Neural crest cell (in vitro differentiated cells): ENCODE results near the gene ZBTB45. TPM values are rescaled to one million over a fixed set of nuclear protein-coding genes. Genes with fewer than 3 reads are reported as not detected.

ENCODE experiments used
- DNase-seq: peaks from one replicate; pipeline ENCODE4 v3.0.0; 2021; ENCODE audit warnings: low read depth, mixed read lengths, low spot score
- H3K27ac Mint-ChIP-seq: one replicate; pipeline ENCODE4 v1.8.0; 2021; ENCODE audit warnings: mild to moderate bottlenecking, mixed read lengths; ENCODE audit not compliant: unreplicated experiment
- H3K27me3 Mint-ChIP-seq: 2 replicates; pipeline ENCODE4 v1.8.0; 2021; ENCODE audit warnings: low read depth, mild to moderate bottlenecking, mixed read lengths
- H3K36me3 Mint-ChIP-seq: 2 replicates; pipeline ENCODE4 v1.8.0; 2021; ENCODE audit warnings: low read depth, mild to moderate bottlenecking, mixed read lengths
- H3K4me1 Mint-ChIP-seq: 2 replicates; pipeline ENCODE4 v1.8.0; 2021; ENCODE audit warnings: mixed read lengths
- H3K4me3 Mint-ChIP-seq: one replicate; pipeline ENCODE4 v1.8.0; 2021; ENCODE audit warnings: mild to moderate bottlenecking, mixed read lengths
- H3K9me3 Mint-ChIP-seq: 2 replicates; pipeline ENCODE4 v1.8.0; 2021; ENCODE audit warnings: mixed read lengths
- CTCF ChIP-seq: fragments of 200-600 bp; sonication (generic); conservative IDR thresholded peaks from 2 replicates; pipeline ENCODE4 v1.5.0; 2021; ENCODE audit warnings: antibody characterized with exemption, mild to moderate bottlenecking
- total RNA-seq: library from RNA; stranded (reverse); gene quantifications from 2 replicates; pipeline ENCODE4 v1.2.1, GENCODE V29; 2021

ZBTB45 gene
- total RNA-seq, 1 donor from 2014 or later, result 27.3 TPM

- DNase-seq, result no peak
- TF ChIP-seq CTCF, result no peak
- Mint-ChIP-seq H3K36me3 (peaks cover 9% of the 10 kb centered on the region), H3K4me1 (peaks cover 38% of the 10 kb centered on the region), H3K9me3 (no peaks in the 10 kb centered on the region), H3K27ac (no peak overlapping the region), H3K4me3 (peak overlapping the region; percentile 77), H3K27me3 (peaks cover 3% of the 10 kb centered on the region)
These were observed 4.4 kb downstream of the ZBTB45 start for GRCh38 chr19:58515259-58515658.

DNA sequence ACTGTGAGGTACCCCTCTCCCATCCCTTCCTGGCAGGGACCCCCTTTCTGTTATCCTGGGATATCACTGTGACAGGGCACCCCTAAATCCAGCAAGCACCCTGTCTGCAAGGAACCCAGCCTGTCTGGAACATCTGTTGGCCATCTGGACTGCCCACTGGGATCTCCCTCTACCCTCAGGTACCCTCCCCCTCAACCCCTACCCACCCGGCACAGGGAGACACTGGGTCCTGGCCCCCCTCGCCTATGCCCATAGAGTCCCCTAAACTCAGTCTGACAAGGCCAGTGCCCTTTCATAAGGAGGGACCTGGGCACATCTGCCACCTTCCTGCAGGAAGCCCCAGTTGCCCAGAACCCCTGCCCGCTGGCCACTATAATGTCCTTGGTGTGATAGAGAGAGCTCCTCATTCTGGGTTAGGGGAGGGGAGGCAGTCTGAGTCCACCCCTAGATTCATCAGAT, 5.0 kb downstream of the ZBTB45 start:
- peaks cover 11% of the 10 kb centered on the region for H3K36me3 Mint-ChIP-seq
- H3K4me3 Mint-ChIP-seq, result peak overlapping the region; percentile 87
- H3K9me3 Mint-ChIP-seq, result no peaks in the 10 kb centered on the region
- H3K4me1 Mint-ChIP-seq, result peaks cover 36% of the 10 kb centered on the region
- DNase-seq, result no peak
- TF ChIP-seq CTCF, result no peak
- no peak overlapping the region for H3K27ac Mint-ChIP-seq
- H3K27me3 Mint-ChIP-seq, result peaks cover 3% of the 10 kb centered on the region

DNA sequence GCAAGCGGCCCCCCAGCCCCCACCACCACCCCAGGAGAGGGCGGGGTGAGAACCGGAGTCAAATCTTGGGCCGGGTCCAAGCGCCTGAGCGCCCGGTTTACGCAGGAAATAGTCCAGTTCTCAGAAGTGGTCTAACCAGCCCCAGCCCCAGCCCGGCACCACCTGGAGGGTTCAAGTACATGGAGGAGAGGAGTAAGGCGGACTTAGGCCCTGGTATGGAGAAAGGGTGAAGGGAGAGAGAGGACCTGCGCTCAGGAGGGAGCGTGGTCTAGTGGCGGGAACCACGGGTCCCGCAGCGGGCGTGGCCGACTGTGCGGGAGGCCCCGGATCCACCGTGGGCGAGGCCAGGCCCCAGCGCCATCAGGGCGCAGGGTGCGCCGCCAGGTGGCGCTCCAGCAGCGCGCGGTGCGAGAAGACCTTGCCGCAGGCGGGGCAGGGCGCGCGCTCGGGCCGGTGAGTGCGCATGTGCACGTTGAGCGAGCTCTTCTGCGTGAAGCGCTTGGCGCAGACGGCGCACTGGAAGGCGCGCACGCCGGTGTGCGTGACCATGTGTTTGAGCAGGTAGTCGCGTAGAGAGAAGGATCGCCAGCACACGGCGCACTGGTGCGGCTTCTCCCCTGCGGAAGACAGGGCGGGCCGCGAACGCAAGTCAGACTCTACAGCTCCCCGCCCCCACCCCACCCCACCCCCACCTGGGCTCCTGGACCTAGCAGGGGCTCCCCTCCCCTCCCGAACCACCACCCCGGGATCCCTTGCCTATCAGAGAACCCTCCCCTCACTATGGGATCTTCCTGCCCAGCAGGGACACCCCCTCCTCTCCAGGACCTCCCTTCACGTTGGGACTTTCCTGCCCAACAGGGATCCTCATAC, 5.7 kb downstream of the ZBTB45 start:
- Mint-ChIP-seq H3K27ac (peak overlapping the region; percentile 50), H3K36me3 (peaks cover 10% of the 10 kb centered on the region), H3K4me3 (peak overlapping the region; percentile 87), H3K9me3 (no peaks in the 10 kb centered on the region), H3K4me1 (peaks cover 32% of the 10 kb centered on the region), H3K27me3 (peaks cover 2% of the 10 kb centered on the region)
- TF ChIP-seq CTCF, result peak; percentile 96
- peak; percentile 92 for DNase-seq

DNA sequence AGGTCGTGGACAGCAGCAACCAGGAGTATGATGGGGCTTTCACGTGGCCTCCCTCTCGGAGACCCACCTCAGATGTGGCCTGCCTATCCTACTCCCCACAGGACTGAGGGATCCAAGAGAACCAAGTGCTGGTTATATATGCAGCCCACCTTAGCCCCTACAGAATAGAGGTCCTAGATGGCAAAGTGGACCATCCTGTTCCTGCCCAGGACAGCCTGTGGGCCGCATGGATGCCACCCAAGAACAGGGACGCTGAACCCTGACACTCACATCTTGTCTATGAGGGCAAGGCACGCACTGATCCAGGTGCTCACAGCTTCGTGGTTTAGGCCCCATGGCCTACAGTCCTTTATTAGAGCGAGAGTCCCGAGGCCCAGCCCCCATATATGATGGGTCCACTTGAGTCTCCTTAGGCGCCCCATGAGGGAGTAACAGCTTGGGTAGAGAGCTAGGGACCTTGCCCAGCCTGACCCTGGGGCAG, 6.4 kb downstream of the ZBTB45 start:
- no peak for TF ChIP-seq CTCF
- Mint-ChIP-seq H3K9me3 (no peaks in the 10 kb centered on the region), H3K4me3 (peak overlapping the region; percentile 41), H3K36me3 (peaks cover 7% of the 10 kb centered on the region), H3K4me1 (peaks cover 26% of the 10 kb centered on the region), H3K27me3 (no peaks in the 10 kb centered on the region), H3K27ac (no peak overlapping the region)
- DNase-seq, result no peak

DNA sequence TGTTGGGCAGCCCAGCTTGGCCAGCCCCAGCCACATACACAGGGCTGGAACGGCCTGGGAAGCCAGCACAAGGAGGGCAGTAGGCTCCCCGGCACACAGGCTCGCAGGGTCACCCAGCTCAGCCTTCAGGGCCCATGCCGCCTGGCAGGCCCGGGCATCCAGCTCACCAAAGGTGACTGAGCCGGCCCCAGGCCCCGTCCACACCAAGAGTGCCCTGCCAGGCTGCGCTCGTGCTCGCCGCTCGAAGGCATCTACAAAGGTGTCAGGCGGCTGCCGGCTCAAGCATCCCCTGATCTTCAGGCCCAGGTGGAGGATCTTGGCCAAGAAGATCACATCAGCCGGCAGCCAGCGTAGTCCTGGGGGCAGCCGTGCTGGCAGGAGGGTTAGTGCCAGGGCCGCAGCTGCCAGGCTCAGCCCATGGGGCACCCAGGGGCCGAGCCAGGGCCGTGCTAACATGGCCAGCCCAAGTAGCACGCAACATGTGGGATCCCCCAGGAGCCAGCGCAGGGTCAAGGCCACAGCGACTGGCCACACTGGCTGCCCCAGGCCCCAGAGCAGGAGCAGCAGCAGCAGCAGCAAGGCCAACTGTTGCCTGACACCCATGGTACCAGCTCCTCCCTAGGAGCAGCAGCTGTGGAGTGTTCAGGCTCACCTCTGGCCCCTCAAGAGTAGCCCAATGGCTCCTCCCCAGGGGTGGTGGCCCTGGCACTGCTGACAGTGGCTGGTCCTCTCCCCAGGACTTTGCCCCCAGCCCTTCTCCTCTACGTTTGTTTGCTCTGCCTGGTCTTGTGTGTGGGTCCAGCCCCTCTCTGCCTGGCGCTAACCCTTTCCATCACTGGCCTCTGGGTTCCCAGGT, 8.0 kb downstream of the ZBTB45 start, which contains the start of gene SLC27A5:
Gene SLC27A5, minus strand, starts transcription at position 640 of the 856 bp plus-strand sequence. Its CDS starts 37 bp downstream, at position 603.
- H3K9me3 Mint-ChIP-seq, result peaks cover 9% of the 10 kb centered on the region
- peaks cover 17% of the 10 kb centered on the region for H3K36me3 Mint-ChIP-seq
- peak within 1 kb of the TSS; percentile 41 for H3K4me3 Mint-ChIP-seq
- no peak for DNase-seq
- TF ChIP-seq CTCF, result no peak
- peaks cover 22% of the 10 kb centered on the region for H3K4me1 Mint-ChIP-seq
- no peaks in the 10 kb centered on the region for H3K27me3 Mint-ChIP-seq
- no peak within 1 kb of the TSS for H3K27ac Mint-ChIP-seq
